Stimulated activated naive CD8-positive, alpha-beta T cell treated with anti-CD3 and anti-CD28 coated beads, Interleukin-15, amount 100 ng/mL, for 72 hours (primary cell): ENCODE results near the gene TRAPPC2B.

ENCODE experiments used
- ATAC-seq: fragments of 150-1000 bp; cut with Tn5 transposase; 2 replicates; pipeline ENCODE4 v1.10.0; 2021; ENCODE audit warnings: mild to moderate bottlenecking, moderate library complexity
- DNase-seq, 2 donors: peaks; one replicate each; pipeline ENCODE4 v3.0.0; 2021 to 2022
- H3K27ac Mint-ChIP-seq, 2 donors: one replicate each; pipeline ENCODE4 v1.8.0; 2022; ENCODE audit warnings: mild to moderate bottlenecking in 2 of 2, mixed read lengths in 2 of 2, moderate library complexity in 2 of 2
- H3K27me3 Mint-ChIP-seq: one replicate; pipeline ENCODE4 v1.8.0; 2022; ENCODE audit warnings: mixed read lengths
- H3K4me1 Mint-ChIP-seq: one replicate; pipeline ENCODE4 v1.8.0; 2022; ENCODE audit warnings: mild to moderate bottlenecking, mixed read lengths
- H3K4me3 Mint-ChIP-seq, 2 donors: one replicate each; pipeline ENCODE4 v1.8.0; 2022; ENCODE audit warnings: mild to moderate bottlenecking in 2 of 2, mixed read lengths in 2 of 2, moderate library complexity in 1 of 2
- H3K9me3 Mint-ChIP-seq, 2 donors: one replicate each; pipeline ENCODE4 v1.8.0; 2022; ENCODE audit warnings: mixed read lengths in 2 of 2

TRAPPC2B gene

GRCh38 chr19:57395710-57396109 lies 32.4 kb downstream of the TRAPPC2B start:
- no peak for ATAC-seq
- DNase-seq, result no peak
- Mint-ChIP-seq H3K4me1 (peaks cover 14% of the 10 kb centered on the region), H3K27ac (peak overlapping the region in 1 of 2 donors; percentile 69), H3K4me3 (no peak overlapping the region), H3K9me3 (peaks cover 43 to 63% of the 10 kb centered on the region in 2 donors), H3K27me3 (no peaks in the 10 kb centered on the region)

DNA sequence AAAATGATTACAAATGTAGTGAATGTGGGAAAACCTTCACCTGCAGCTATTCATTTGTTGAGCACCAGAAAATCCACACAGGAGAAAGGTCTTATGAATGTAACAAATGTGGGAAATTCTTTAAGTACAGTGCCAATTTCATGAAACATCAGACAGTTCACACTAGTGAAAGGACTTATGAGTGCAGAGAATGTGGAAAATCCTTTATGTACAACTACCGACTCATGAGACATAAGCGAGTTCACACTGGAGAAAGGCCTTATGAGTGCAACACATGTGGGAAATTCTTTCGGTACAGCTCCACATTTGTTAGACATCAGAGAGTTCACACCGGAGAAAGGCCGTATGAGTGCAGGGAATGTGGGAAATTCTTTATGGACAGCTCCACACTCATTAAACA lies 35.5 kb downstream of the TRAPPC2B start:
- no peak for DNase-seq
- Mint-ChIP-seq H3K4me3 (no peak overlapping the region), H3K9me3 (peaks cover 55 to 78% of the 10 kb centered on the region in 2 donors), H3K4me1 (peaks cover 8% of the 10 kb centered on the region), H3K27me3 (no peaks in the 10 kb centered on the region), H3K27ac (peak overlapping the region in 1 of 2 donors; percentile 35)
- no peak for ATAC-seq

GRCh38 chr19:57403737-57404563 lies 40.6 kb downstream of the TRAPPC2B start:
- Mint-ChIP-seq H3K4me3 (no peak overlapping the region), H3K27me3 (no peaks in the 10 kb centered on the region), H3K27ac (no peak overlapping the region), H3K9me3 (peaks cover 16 to 28% of the 10 kb centered on the region in 2 donors), H3K4me1 (peaks cover 7% of the 10 kb centered on the region)
- DNase-seq (no peak), ATAC-seq (no peak)

GRCh38 chr19:57406516-57407123 lies 43.3 kb downstream of the TRAPPC2B start:
- peak; percentile 62 to 72 for DNase-seq
- H3K9me3 Mint-ChIP-seq, result peaks cover 12 to 13% of the 10 kb centered on the region in 2 donors
- ATAC-seq, result peak; percentile 72
- H3K4me1 Mint-ChIP-seq, result peaks cover 18% of the 10 kb centered on the region
- H3K4me3 Mint-ChIP-seq, result peak overlapping the region in 1 of 2 donors; percentile 10
- H3K27me3 Mint-ChIP-seq, result no peaks in the 10 kb centered on the region
- no peak overlapping the region for H3K27ac Mint-ChIP-seq

DNA sequence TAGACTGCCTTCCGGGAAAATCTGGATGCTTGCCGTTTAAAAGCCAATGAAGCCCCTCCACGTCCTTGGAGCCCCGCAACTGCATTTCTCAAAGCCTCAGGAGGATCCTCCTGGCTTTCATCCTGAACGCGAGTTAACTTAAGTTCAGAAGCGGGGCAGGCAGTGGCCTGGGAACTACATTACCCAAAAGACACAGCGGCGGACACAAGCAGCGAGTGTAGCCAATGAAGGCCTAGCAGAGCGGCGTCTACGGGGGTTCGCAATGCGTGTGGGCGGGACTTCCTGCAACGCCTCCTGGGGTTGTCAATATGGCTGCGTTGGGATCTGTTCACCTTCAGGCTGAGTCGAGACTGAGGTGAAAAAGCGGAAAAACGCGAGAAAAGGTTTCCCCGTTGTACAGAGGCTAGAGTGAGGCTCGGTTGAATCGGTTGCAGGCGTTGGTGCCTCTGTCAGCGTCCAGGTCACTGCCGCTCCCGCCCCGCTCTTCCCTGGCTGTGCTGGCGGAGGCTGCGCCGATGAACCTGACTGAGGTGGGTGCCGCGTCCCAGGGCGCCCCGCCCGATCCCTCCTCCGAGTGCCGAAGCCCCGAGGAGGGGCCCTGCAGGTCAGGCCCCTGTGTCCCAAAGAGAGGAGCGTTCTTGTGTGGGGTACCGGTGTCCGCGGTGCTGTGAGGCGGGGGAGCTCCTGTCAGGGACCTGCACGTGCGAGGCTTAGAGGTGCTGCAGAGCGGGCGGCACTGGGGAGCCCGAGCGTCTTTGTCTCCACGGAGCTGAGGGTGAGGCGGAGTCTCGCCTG lies 47.7 kb downstream of the TRAPPC2B start, which contains the start of gene ZNF17:
Gene ZNF17 (plus strand): TSS at position 285 of the 795 bp plus-strand sequence. CDS start 2,455 bp downstream, outside the sequence.
- DNase-seq (peak; percentile 82 to 91), ATAC-seq (peak; percentile 100)
- Mint-ChIP-seq H3K4me1 (peaks cover 30% of the 10 kb centered on the region), H3K9me3 (peaks cover 14 to 20% of the 10 kb centered on the region in 2 donors), H3K27me3 (no peaks in the 10 kb centered on the region), H3K27ac (peak within 1 kb of the TSS; percentile 88 to 94), H3K4me3 (peak within 1 kb of the TSS; percentile 96 to 100)
